ENCODE results near the gene NPC1L1. TPM values are rescaled to one million over a fixed set of nuclear protein-coding genes. Genes with fewer than 3 reads are reported as not detected.

NPC1L1 gene
- total and polyA plus RNA-seq, 2 of the 13 experiments (the other 11 are each of a cell fraction or from before 2014, with no cell fraction given): 4.8 to 14.5 TPM

DNA sequence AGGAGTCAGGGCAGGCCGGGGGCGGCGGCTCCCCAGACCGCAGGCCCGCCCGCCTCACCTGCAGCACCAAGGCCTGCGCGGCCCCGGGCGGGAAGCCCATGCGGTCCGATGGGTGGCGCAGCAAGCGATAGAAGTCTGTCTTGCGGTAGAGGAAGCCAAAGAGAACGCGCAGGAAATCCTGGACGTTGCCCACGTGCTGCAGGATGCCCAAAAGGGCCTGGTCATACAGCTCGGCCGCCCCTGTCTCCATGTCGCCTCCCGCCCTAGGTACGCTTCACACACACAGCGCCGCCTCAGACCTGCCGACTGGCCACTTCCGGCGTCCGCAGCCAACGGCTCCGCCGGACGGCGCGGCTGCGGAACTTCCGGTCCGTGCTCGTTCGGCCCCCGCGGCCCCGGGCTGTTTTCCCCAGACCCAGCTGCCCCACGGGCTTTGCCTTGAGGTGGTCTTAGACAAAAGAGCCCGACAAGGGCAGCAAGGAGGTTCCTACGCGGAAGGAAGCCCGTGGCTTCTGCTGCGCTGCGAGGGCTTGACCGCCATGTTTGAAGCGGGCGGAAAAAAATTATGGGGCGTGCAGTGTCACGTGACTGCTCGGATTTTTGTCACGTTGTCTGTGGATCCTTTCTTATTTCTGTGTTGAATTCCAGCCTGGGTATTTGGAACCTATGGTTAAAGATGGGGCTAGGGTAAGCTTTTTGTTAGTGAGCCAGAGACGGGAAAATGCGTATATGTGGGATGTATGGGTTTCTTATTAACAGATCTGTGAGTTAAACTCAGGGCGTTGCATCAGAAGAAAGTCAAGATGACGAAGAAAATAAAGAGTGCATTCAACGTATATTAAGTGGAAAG, 50.6 kb downstream of the NPC1L1 start, which contains the start of gene NUDCD3 (continued):
- TF ChIP-seq, protein P1, sequence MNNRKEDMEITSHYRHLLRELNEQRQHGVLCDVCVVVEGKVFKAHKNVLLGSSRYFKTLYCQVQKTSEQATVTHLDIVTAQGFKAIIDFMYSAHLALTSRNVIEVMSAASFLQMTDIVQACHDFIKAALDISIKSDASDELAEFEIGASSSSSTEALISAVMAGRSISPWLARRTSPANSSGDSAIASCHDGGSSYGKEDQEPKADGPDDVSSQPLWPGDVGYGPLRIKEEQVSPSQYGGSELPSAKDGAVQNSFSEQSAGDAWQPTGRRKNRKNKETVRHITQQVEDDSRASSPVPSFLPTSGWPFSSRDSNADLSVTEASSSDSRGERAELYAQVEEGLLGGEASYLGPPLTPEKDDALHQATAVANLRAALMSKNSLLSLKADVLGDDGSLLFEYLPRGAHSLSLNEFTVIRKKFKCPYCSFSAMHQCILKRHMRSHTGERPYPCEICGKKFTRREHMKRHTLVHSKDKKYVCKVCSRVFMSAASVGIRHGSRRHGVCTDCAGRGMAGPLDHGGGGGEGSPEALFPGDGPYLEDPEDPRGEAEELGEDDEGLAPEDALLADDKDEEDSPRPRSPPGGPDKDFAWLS (CRISPR knock-in tag; IDR thresholded peaks at IDR 0.05; ENCODE audit: borderline replicate concordance): no peak
- TF ChIP-seq CREB1 (IDR thresholded peaks at IDR 0.05) (peak; percentile 46), CREB1 (CRISPR knock-in tag; IDR thresholded peaks at IDR 0.05) (peak; percentile 81), POLR2G (IDR thresholded peaks at IDR 0.05; ENCODE audit: low read depth, low read length) (peak; percentile 83), ZNF781 (CRISPR knock-in tag; IDR thresholded peaks at IDR 0.05; ENCODE audit: borderline replicate concordance, not compliant biosample characterization) (no peak), ZBTB10 (CRISPR knock-in tag; IDR thresholded peaks at IDR 0.05; ENCODE audit: borderline replicate concordance) (no peak), ZNF33B (CRISPR knock-in tag; IDR thresholded peaks at IDR 0.05) (no peak), ZNF264 (CRISPR knock-in tag; IDR thresholded peaks at IDR 0.05) (no peak), POLR2AphosphoS2 (IDR thresholded peaks at IDR 0.05; ENCODE audit: low read depth, low read length) (no peak), CENPX (CRISPR knock-in tag; IDR thresholded peaks at IDR 0.05) (no peak), RCOR2 (CRISPR knock-in tag; IDR thresholded peaks at IDR 0.05) (no peak), CREM (IDR thresholded peaks at IDR 0.05) (peak; percentile 80), CREM (CRISPR knock-in tag; IDR thresholded peaks at IDR 0.05) (no peak), GFI1 (CRISPR knock-in tag; IDR thresholded peaks at IDR 0.05; ENCODE audit: borderline replicate concordance) (peak; percentile 74; the same call in 1 of the 2 replicates)
- TF ChIP-seq, protein P2, sequence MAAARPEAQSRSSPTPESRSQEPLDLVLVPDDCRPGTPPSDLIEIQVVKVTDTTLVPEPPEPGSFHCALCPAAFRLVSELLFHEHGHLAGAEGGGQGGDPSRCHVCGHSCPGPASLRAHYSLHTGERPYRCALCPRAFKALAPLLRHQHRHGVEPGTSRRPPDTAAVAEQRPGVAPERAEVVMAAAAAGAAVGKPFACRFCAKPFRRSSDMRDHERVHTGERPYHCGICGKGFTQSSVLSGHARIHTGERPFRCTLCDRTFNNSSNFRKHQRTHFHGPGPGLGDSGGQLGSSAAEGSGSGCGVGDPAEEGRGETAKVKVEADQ (CRISPR knock-in tag; IDR thresholded peaks at IDR 0.05; ENCODE audit: borderline replicate concordance): peak; percentile 95; the same call in 1 of the 2 replicates
- TF ChIP-seq, protein P3, sequence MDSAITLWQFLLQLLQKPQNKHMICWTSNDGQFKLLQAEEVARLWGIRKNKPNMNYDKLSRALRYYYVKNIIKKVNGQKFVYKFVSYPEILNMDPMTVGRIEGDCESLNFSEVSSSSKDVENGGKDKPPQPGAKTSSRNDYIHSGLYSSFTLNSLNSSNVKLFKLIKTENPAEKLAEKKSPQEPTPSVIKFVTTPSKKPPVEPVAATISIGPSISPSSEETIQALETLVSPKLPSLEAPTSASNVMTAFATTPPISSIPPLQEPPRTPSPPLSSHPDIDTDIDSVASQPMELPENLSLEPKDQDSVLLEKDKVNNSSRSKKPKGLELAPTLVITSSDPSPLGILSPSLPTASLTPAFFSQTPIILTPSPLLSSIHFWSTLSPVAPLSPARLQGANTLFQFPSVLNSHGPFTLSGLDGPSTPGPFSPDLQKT (CRISPR knock-in tag; IDR thresholded peaks at IDR 0.05; ENCODE audit: borderline replicate concordance): no peak
- TF ChIP-seq, protein P4, sequence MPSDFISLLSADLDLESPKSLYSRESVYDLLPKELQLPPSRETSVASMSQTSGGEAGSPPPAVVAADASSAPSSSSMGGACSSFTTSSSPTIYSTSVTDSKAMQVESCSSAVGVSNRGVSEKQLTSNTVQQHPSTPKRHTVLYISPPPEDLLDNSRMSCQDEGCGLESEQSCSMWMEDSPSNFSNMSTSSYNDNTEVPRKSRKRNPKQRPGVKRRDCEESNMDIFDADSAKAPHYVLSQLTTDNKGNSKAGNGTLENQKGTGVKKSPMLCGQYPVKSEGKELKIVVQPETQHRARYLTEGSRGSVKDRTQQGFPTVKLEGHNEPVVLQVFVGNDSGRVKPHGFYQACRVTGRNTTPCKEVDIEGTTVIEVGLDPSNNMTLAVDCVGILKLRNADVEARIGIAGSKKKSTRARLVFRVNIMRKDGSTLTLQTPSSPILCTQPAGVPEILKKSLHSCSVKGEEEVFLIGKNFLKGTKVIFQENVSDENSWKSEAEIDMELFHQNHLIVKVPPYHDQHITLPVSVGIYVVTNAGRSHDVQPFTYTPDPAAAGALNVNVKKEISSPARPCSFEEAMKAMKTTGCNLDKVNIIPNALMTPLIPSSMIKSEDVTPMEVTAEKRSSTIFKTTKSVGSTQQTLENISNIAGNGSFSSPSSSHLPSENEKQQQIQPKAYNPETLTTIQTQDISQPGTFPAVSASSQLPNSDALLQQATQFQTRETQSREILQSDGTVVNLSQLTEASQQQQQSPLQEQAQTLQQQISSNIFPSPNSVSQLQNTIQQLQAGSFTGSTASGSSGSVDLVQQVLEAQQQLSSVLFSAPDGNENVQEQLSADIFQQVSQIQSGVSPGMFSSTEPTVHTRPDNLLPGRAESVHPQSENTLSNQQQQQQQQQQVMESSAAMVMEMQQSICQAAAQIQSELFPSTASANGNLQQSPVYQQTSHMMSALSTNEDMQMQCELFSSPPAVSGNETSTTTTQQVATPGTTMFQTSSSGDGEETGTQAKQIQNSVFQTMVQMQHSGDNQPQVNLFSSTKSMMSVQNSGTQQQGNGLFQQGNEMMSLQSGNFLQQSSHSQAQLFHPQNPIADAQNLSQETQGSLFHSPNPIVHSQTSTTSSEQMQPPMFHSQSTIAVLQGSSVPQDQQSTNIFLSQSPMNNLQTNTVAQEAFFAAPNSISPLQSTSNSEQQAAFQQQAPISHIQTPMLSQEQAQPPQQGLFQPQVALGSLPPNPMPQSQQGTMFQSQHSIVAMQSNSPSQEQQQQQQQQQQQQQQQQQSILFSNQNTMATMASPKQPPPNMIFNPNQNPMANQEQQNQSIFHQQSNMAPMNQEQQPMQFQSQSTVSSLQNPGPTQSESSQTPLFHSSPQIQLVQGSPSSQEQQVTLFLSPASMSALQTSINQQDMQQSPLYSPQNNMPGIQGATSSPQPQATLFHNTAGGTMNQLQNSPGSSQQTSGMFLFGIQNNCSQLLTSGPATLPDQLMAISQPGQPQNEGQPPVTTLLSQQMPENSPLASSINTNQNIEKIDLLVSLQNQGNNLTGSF (CRISPR knock-in tag; IDR thresholded peaks at IDR 0.05): no peak

Measured in HepG2 (cell line).